Trophoblast cell (in vitro differentiated cells and primary cell): ENCODE results near the gene GMIP.

Experiments used
- DNase-seq, 2 donors: peaks; one replicate each; pipeline ENCODE4 v3.0.0-alpha.2; 2016
- H2AFZ ChIP-seq: 2 replicates; pipeline ENCODE4 v1.6.1; 2013; ENCODE audit warnings: low read length, moderate library complexity, mild to moderate bottlenecking; ENCODE audit not compliant: insufficient read depth, poor library complexity
- H2AK5ac ChIP-seq: 2 replicates; pipeline ENCODE4 v1.6.1; 2013; ENCODE audit warnings: mild to moderate bottlenecking, low read length
- H2BK120ac ChIP-seq: 2 replicates; pipeline ENCODE4 v1.6.1; 2013; ENCODE audit warnings: low read length, mild to moderate bottlenecking, moderate library complexity; ENCODE audit not compliant: insufficient read depth, poor library complexity
- H2BK12ac ChIP-seq: 2 replicates; pipeline ENCODE4 v1.6.1; 2013; ENCODE audit warnings: mild to moderate bottlenecking, low read length, moderate library complexity
- H2BK5ac ChIP-seq: 2 replicates; pipeline ENCODE4 v1.6.1; 2013; ENCODE audit warnings: low read length, low read depth, moderate library complexity, mild to moderate bottlenecking; ENCODE audit not compliant: poor library complexity
- H3K14ac ChIP-seq: 2 replicates; pipeline ENCODE4 v1.6.1; 2013; ENCODE audit warnings: mild to moderate bottlenecking, low read length
- H3K18ac ChIP-seq: 2 replicates; pipeline ENCODE4 v1.6.1; 2013; ENCODE audit warnings: mild to moderate bottlenecking, low read length
- H3K23ac ChIP-seq: 2 replicates; pipeline ENCODE4 v1.6.1; 2013; ENCODE audit warnings: low read length
- H3K27ac ChIP-seq: 2 replicates; pipeline ENCODE4 v1.5.1; 2013; ENCODE audit warnings: low read depth, mild to moderate bottlenecking, inconsistent platforms, low read length, moderate library complexity
- H3K27me3 ChIP-seq: 2 replicates; pipeline ENCODE4 v1.6.1; 2013; ENCODE audit warnings: inconsistent platforms, mild to moderate bottlenecking, low read length, moderate library complexity; ENCODE audit not compliant: insufficient read depth
- H3K36me3 ChIP-seq, 2 experiments: 1 replicate in 1 of 2; 2 replicates in 1 of 2; pipeline ENCODE4 v1.6.1; 2013; ENCODE audit warnings: low read length in 2 of 2, mild to moderate bottlenecking in 2 of 2, moderate library complexity in 1 of 2; ENCODE audit not compliant: insufficient read depth in 2 of 2, control insufficient read depth in 1 of 2
- H3K4ac ChIP-seq: 2 replicates; pipeline ENCODE4 v1.6.1; 2013; ENCODE audit warnings: low read depth, mild to moderate bottlenecking, low read length, moderate library complexity
- H3K4me1 ChIP-seq, 2 experiments: 1 replicate in 1 of 2; 2 replicates in 1 of 2; pipeline ENCODE4 v1.6.1; 2013; ENCODE audit warnings: low read length in 2 of 2, mild to moderate bottlenecking in 2 of 2, moderate library complexity in 1 of 2; ENCODE audit not compliant: insufficient read depth in 2 of 2, control insufficient read depth in 1 of 2
- H3K4me2 ChIP-seq: 2 replicates; pipeline ENCODE4 v1.6.1; 2013; ENCODE audit warnings: inconsistent platforms, mild to moderate bottlenecking, low read length, moderate library complexity
- H3K4me3 ChIP-seq: 2 replicates; pipeline ENCODE4 v1.5.1; 2013; ENCODE audit warnings: mild to moderate bottlenecking, low read depth, low read length, inconsistent platforms
- H3K79me1 ChIP-seq: one replicate; pipeline ENCODE4 v1.6.1; 2013; ENCODE audit warnings: low read length
- H3K79me2 ChIP-seq: 2 replicates; pipeline ENCODE4 v1.6.1; 2013; ENCODE audit warnings: low read length, mild to moderate bottlenecking; ENCODE audit not compliant: control insufficient read depth, insufficient read depth, poor library complexity
- H3K9ac ChIP-seq: 2 replicates; pipeline ENCODE4 v1.6.1; 2013; ENCODE audit warnings: mild to moderate bottlenecking, low read length
- H3K9me3 ChIP-seq: 2 replicates; pipeline ENCODE4 v1.6.1; 2013; ENCODE audit warnings: low read depth, mild to moderate bottlenecking, control low read depth, inconsistent platforms, low read length; ENCODE audit not compliant: insufficient read depth
- H4K12ac ChIP-seq: 2 replicates; pipeline ENCODE4 v1.6.1; 2013; ENCODE audit warnings: low read depth, mild to moderate bottlenecking, low read length, moderate library complexity
- H4K8ac ChIP-seq: 2 replicates; pipeline ENCODE4 v1.6.1; 2013; ENCODE audit warnings: low read depth, mild to moderate bottlenecking, low read length, moderate library complexity
- H4K91ac ChIP-seq: one replicate; pipeline ENCODE4 v1.6.1; 2013; ENCODE audit warnings: low read depth, mild to moderate bottlenecking, low read length, moderate library complexity
- WGBS: extraction: QIAGEN DNeasy Blood & Tissue Kit; methylation state at CpG from one replicate; pipeline ENCODE4 v1.1.7; 2013; ENCODE audit warnings: missing lambda C conversion rate; ENCODE audit not compliant: insufficient read length, insufficient coverage; ENCODE audit errors: extremely low coverage; 5-methylcytosine and 5-hydroxymethylcytosine counted together

GMIP gene

DNA sequence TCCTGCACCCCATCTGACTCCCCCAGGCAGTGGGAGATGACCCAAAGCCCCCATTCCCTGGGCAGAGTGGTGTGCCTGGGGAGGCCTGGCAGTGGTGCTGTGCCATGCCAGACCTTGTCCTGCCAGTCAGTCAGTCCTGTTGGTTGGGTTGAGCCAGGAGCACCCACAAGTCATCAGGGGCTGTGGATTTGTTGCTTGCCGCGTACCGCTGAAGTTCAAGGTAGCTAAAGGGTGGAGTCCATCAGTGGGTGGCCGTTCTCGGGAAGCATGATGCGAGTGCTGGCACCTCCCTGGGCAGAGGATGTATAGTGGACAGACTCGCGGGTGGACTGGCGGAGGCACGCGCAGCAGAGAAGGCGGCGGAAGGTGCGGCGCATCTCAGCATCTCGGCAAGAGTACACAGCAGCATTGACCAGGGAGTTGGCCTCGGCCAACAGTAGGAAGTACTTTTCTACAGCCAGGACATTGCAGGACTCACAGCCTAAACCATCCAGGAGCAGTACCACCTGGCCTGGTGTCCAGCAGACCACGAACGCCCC lies 19.4 kb downstream of the GMIP start:
- peaks cover 16% of the 10 kb centered on the region for H3K79me1 ChIP-seq
- H2BK120ac ChIP-seq = no peak overlapping the region
- H4K12ac ChIP-seq = no peak overlapping the region
- no peak overlapping the region for H2AK5ac ChIP-seq
- no peak overlapping the region for H2AFZ ChIP-seq
- no peak overlapping the region for H3K14ac ChIP-seq
- H3K4me2 ChIP-seq = no peak overlapping the region
- WGBS = no CpG with 5 or more reads among the region's 19 CpGs
- H3K79me2 ChIP-seq = peaks cover 8% of the 10 kb centered on the region
- H3K4ac ChIP-seq = no peak overlapping the region
- H2BK12ac ChIP-seq = no peak overlapping the region
- H3K4me1 ChIP-seq = peaks cover 7 to 16% of the 10 kb centered on the region in 2 experiments
- no peak overlapping the region for H4K8ac ChIP-seq
- H3K36me3 ChIP-seq = peaks cover 21 to 29% of the 10 kb centered on the region in 2 experiments
- no peak overlapping the region for H2BK5ac ChIP-seq
- H3K27me3 ChIP-seq = no peaks in the 10 kb centered on the region
- no peak overlapping the region for H3K9ac ChIP-seq
- peak overlapping the region; percentile 14 for H3K4me3 ChIP-seq
- H4K91ac ChIP-seq = no peak overlapping the region
- no peak for DNase-seq
- H3K18ac ChIP-seq = no peak overlapping the region
- H3K9me3 ChIP-seq = peaks cover 2% of the 10 kb centered on the region
- no peak overlapping the region for H3K23ac ChIP-seq
- no peak overlapping the region for H3K27ac ChIP-seq

- H4K91ac ChIP-seq = no peak overlapping the region
- no peak overlapping the region for H2BK120ac ChIP-seq
- H2BK5ac ChIP-seq = no peak overlapping the region
- H2AK5ac ChIP-seq = no peak overlapping the region
- H4K12ac ChIP-seq = no peak overlapping the region
- H3K9ac ChIP-seq = no peak overlapping the region
- H3K27me3 ChIP-seq = no peaks in the 10 kb centered on the region
- WGBS = no CpG with 5 or more reads among the region's 5 CpGs
- no peak overlapping the region for H3K4me3 ChIP-seq
- DNase-seq = no peak
- H2BK12ac ChIP-seq = no peak overlapping the region
- H2AFZ ChIP-seq = no peak overlapping the region
- H3K4ac ChIP-seq = no peak overlapping the region
- peaks cover 10% of the 10 kb centered on the region for H3K79me1 ChIP-seq
- no peak overlapping the region for H3K18ac ChIP-seq
- no peak overlapping the region for H3K23ac ChIP-seq
- H3K36me3 ChIP-seq = peaks cover 21 to 29% of the 10 kb centered on the region in 2 experiments
- no peak overlapping the region for H3K14ac ChIP-seq
- peaks cover 7 to 16% of the 10 kb centered on the region in 2 experiments for H3K4me1 ChIP-seq
- no peak overlapping the region for H3K27ac ChIP-seq
- peaks cover 2% of the 10 kb centered on the region for H3K9me3 ChIP-seq
- no peak overlapping the region for H3K4me2 ChIP-seq
- H4K8ac ChIP-seq = no peak overlapping the region
- H3K79me2 ChIP-seq = peaks cover 4% of the 10 kb centered on the region
Measured at GRCh38 chr19:19623383-19623782, 20.1 kb downstream of the GMIP start.

GRCh38 chr19:19619849-19620210 lies 23.6 kb downstream of the GMIP start:
- Histone ChIP-seq H3K4me2 (no peak overlapping the region), H3K79me2 (no peaks in the 10 kb centered on the region), H3K79me1 (no peaks in the 10 kb centered on the region), H2BK5ac (no peak overlapping the region), H3K18ac (no peak overlapping the region), H3K4ac (no peak overlapping the region), H2BK120ac (no peak overlapping the region), H3K23ac (no peak overlapping the region), H3K27ac (no peak overlapping the region), H3K4me3 (no peak overlapping the region), H4K12ac (no peak overlapping the region), H2AK5ac (no peak overlapping the region), H3K9ac (no peak overlapping the region), H3K14ac (no peak overlapping the region), H2BK12ac (no peak overlapping the region), H3K4me1 (peaks cover 3 to 6% of the 10 kb centered on the region in 2 experiments), H4K8ac (no peak overlapping the region), H3K36me3 (peaks cover 14 to 18% of the 10 kb centered on the region in 2 experiments), H4K91ac (no peak overlapping the region), H3K27me3 (no peaks in the 10 kb centered on the region), H3K9me3 (no peaks in the 10 kb centered on the region), H2AFZ (no peak overlapping the region)
- DNase-seq = peak in 1 of 2 donors; percentile 69
- WGBS = no CpG with 5 or more reads among the region's 7 CpGs

- no peak overlapping the region for H3K14ac ChIP-seq
- H4K12ac ChIP-seq = no peak overlapping the region
- DNase-seq = no peak
Measured at GRCh38 chr19:19619181-19619848, 24.1 kb downstream of the GMIP start.

More at GRCh38 chr19:19619181-19619848, 24.1 kb downstream of the GMIP start:
- Histone ChIP-seq H2AK5ac (no peak overlapping the region), H2AFZ (no peak overlapping the region), H3K27ac (no peak overlapping the region), H2BK120ac (no peak overlapping the region), H3K27me3 (no peaks in the 10 kb centered on the region), H3K18ac (no peak overlapping the region), H3K4me3 (no peak overlapping the region), H3K79me1 (no peaks in the 10 kb centered on the region), H2BK12ac (no peak overlapping the region), H3K4me1 (peaks cover 3 to 6% of the 10 kb centered on the region in 2 experiments), H3K4me2 (peak overlapping the region; percentile 97), H4K91ac (no peak overlapping the region), H3K36me3 (peaks cover 11 to 14% of the 10 kb centered on the region in 2 experiments), H3K79me2 (no peaks in the 10 kb centered on the region), H3K9ac (no peak overlapping the region), H4K8ac (no peak overlapping the region), H3K9me3 (no peaks in the 10 kb centered on the region), H3K23ac (no peak overlapping the region), H3K4ac (no peak overlapping the region), H2BK5ac (no peak overlapping the region)
- WGBS = no CpG with 5 or more reads among the region's 21 CpGs
